Neuronal stem cell (in vitro differentiated cells): Measurements from ENCODE around the gene SNX1.
"Not testable (repeated sequence)": the region's sequence is repeated elsewhere in the genome, so short reads cannot be mapped to it uniquely, and the experiment has no call there.

Source experiments
- DNase-seq: peaks from one replicate; pipeline ENCODE4 v3.0.0-alpha.2; 2013; ENCODE audit warnings: low spot score
- H2AFZ ChIP-seq: one replicate; pipeline ENCODE4 v1.6.1; 2013; ENCODE audit warnings: mild to moderate bottlenecking, low read length, inconsistent platforms
- H2AK5ac ChIP-seq: 2 replicates; pipeline ENCODE4 v1.6.1; 2013; ENCODE audit warnings: low read depth, mild to moderate bottlenecking, inconsistent platforms, low read length, moderate library complexity, mixed read lengths
- H2BK120ac ChIP-seq: 2 replicates; pipeline ENCODE4 v1.6.1; 2013; ENCODE audit warnings: low read depth, mild to moderate bottlenecking, inconsistent platforms, low read length, moderate library complexity, mixed read lengths
- H2BK12ac ChIP-seq: one replicate; pipeline ENCODE4 v1.6.1; 2013; ENCODE audit warnings: low read length, inconsistent platforms
- H2BK15ac ChIP-seq: 2 replicates; pipeline ENCODE4 v1.6.1; 2013; ENCODE audit warnings: mild to moderate bottlenecking, low read length, inconsistent platforms, mixed read lengths
- H2BK5ac ChIP-seq: one replicate; pipeline ENCODE4 v1.6.1; 2013; ENCODE audit warnings: inconsistent platforms, mild to moderate bottlenecking, low read length, moderate library complexity
- H3K14ac ChIP-seq: one replicate; pipeline ENCODE4 v1.6.1; 2013; ENCODE audit warnings: low read length, inconsistent platforms
- H3K18ac ChIP-seq: 2 replicates; pipeline ENCODE4 v1.6.1; 2013; ENCODE audit warnings: low read length, inconsistent platforms
- H3K23ac ChIP-seq: 2 replicates; pipeline ENCODE4 v1.6.1; 2013; ENCODE audit warnings: low read depth, mild to moderate bottlenecking, mixed read lengths, low read length, inconsistent platforms; ENCODE audit not compliant: poor library complexity
- H3K27ac ChIP-seq: replicated peaks from 3 replicates; pipeline ENCODE4 v1.5.1; 2013; ENCODE audit warnings: low read length, inconsistent platforms
- H3K27me3 ChIP-seq, 3 experiments: 2 replicates each; pipeline ENCODE4 v1.6.1; 2013; ENCODE audit warnings: low read length in 3 of 3, mild to moderate bottlenecking in 2 of 3, inconsistent platforms in 1 of 3, low read depth in 1 of 3, mixed read lengths in 1 of 3, moderate library complexity in 1 of 3; ENCODE audit not compliant: control insufficient read depth in 3 of 3, insufficient read depth in 3 of 3
- H3K36me3 ChIP-seq, 2 donors: replicated peaks in 1 of 2; 2 replicates each; pipeline ENCODE4 v1.6.1; 2013; ENCODE audit warnings: low read length in 2 of 2; ENCODE audit not compliant: control insufficient read depth in 2 of 2, insufficient read depth in 2 of 2
- H3K4ac ChIP-seq: 2 replicates; pipeline ENCODE4 v1.6.1; 2013; ENCODE audit warnings: inconsistent platforms, mild to moderate bottlenecking, low read length, moderate library complexity
- H3K4me1 ChIP-seq, 2 donors: 1 replicate in 1 of 2; 2 replicates in 1 of 2; pipeline ENCODE4 v1.6.1; 2013; ENCODE audit warnings: low read length in 2 of 2, low read depth in 1 of 2; ENCODE audit not compliant: control insufficient read depth in 2 of 2, insufficient read depth in 1 of 2
- H3K4me2 ChIP-seq: one replicate; pipeline ENCODE4 v1.6.1; 2013; ENCODE audit warnings: mild to moderate bottlenecking, low read length, inconsistent platforms; ENCODE audit not compliant: insufficient read depth, poor library complexity, severe bottlenecking
- H3K4me3 ChIP-seq, 2 donors: 2 replicates each; pipeline ENCODE4 v1.5.1; 2013; ENCODE audit warnings: low read length in 2 of 2, mild to moderate bottlenecking in 2 of 2, inconsistent platforms in 1 of 2, moderate library complexity in 1 of 2
- H3K79me1 ChIP-seq: one replicate; pipeline ENCODE4 v1.6.1; 2013; ENCODE audit warnings: low read depth, mild to moderate bottlenecking, inconsistent platforms, low read length, moderate library complexity
- H3K9ac ChIP-seq: one replicate; pipeline ENCODE4 v1.6.1; 2013; ENCODE audit warnings: mild to moderate bottlenecking, low read depth, low read length, inconsistent platforms; ENCODE audit not compliant: poor library complexity
- H3K9me3 ChIP-seq, 2 donors: replicated peaks in 1 of 2; 2 replicates each; pipeline versions ENCODE3 to v1.6.1; 2013; ENCODE audit warnings: low read length in 2 of 2, mild to moderate bottlenecking in 2 of 2, inconsistent platforms in 1 of 2, low read depth in 1 of 2, mixed read lengths in 1 of 2, moderate library complexity in 1 of 2; ENCODE audit not compliant: control insufficient read depth in 2 of 2, insufficient read depth in 1 of 2
- H4K8ac ChIP-seq: one replicate; pipeline ENCODE4 v1.6.1; 2013; ENCODE audit warnings: low read depth, mild to moderate bottlenecking, inconsistent platforms, low read length, moderate library complexity
- H4K91ac ChIP-seq: one replicate; pipeline ENCODE4 v1.6.1; 2013; ENCODE audit warnings: low read length, low read depth, mild to moderate bottlenecking, inconsistent platforms; ENCODE audit not compliant: poor library complexity
- WGBS, 2 donors: extraction: QIAGEN DNeasy Blood & Tissue Kit; methylation state at CpG; one replicate each; pipeline ENCODE4 v1.1.7; 2013; ENCODE audit warnings: missing lambda C conversion rate in 2 of 2, mixed read lengths in 1 of 2; ENCODE audit not compliant: insufficient read length in 2 of 2, insufficient replicate concordance in 1 of 2; ENCODE audit errors: extremely low coverage in 2 of 2; 5-methylcytosine and 5-hydroxymethylcytosine counted together

SNX1 gene

DNA sequence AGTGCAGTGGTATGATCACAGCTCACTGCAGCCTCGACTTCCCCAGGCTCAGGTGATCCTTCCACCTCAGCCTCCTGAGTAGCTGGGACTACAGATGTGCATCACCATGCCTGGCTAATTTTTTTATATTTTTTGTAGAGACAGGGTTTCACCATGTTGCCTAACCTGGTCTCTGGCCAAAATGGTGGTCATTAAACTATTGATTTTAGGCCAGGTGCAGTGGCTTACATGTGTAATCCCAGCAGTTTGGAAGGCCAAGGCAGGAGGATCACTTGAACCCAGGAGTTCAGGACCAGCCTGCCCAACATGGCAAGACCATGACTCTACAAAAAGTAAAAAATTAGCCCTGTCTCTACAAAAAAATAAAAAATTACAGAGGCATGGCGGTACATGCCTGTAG, 24.5 kb downstream of the SNX1 start:
- peaks cover 23 to 96% of the 10 kb centered on the region in 2 donors for H3K36me3 ChIP-seq
- not testable (repeated sequence) for H3K27me3 ChIP-seq, H3K4me2 ChIP-seq, H3K18ac ChIP-seq, H3K4me3 ChIP-seq, H4K91ac ChIP-seq, H2BK120ac ChIP-seq, H3K23ac ChIP-seq, H3K79me1 ChIP-seq, H2BK5ac ChIP-seq, DNase-seq, H3K27ac ChIP-seq, H3K9me3 ChIP-seq, H3K9ac ChIP-seq, H2BK15ac ChIP-seq, H2AK5ac ChIP-seq, H2AFZ ChIP-seq, H2BK12ac ChIP-seq, H3K4me1 ChIP-seq, H4K8ac ChIP-seq, H3K14ac ChIP-seq, H3K4ac ChIP-seq
- WGBS, 2 donors, result no CpG with 5 or more reads among the region's 2 CpGs

DNA sequence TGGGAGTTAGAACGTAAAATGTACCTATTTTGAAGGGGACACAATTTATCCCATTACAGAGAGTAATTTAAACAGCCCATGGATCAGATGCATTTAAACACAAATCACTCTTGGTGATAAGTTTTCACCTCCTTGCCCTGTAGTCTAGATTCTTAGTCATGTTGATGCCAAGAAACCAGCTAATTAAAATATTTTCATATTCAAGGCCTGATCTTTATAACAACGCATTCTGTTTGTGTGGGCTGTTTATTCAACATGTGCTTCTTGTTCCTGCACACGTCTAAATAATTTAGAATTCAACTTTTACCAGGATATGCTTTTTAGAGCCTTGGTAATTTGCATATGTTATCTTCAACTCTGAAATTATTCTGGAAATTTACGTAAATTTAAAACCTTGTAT, 25.8 kb downstream of the SNX1 start:
- Histone ChIP-seq H3K14ac (no peak overlapping the region), H2AFZ (no peak overlapping the region), H2BK15ac (no peak overlapping the region), H2BK12ac (no peak overlapping the region), H3K4me1 (no peaks in the 10 kb centered on the region), H3K79me1 (no peaks in the 10 kb centered on the region), H2AK5ac (no peak overlapping the region), H2BK5ac (no peak overlapping the region), H3K23ac (no peak overlapping the region), H4K91ac (no peak overlapping the region), H4K8ac (no peak overlapping the region), H3K36me3 (peaks cover 21 to 95% of the 10 kb centered on the region in 2 donors), H3K27me3 (no peaks in the 10 kb centered on the region), H3K18ac (no peak overlapping the region), H3K4me3 (no peak overlapping the region), H2BK120ac (no peak overlapping the region), H3K4ac (no peak overlapping the region), H3K9ac (no peak overlapping the region), H3K4me2 (no peak overlapping the region), H3K27ac (no peak overlapping the region), H3K9me3 (no peaks in the 10 kb centered on the region)
- no peak for DNase-seq
- no CpG with 5 or more reads among the region's 4 CpGs for WGBS, 2 donors

DNA sequence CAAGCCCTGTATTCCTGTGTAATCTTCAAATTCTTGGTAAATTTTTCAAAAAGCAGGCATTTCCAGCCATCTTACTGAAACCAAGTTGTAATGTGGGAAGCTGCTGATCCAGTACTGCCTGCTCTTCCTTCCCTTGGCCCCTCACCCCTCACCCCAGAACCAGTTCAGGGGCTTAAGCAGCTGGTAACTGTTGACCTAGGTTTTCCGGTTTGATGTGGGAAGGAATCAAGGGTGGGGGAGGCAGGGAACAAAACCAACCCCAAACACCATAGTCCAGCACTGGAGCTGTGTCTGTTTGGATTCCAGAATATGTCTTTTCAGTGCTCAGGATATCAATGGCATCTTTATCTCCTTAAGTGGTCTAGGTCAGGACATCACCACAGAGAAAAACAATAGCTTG, 26.7 kb downstream of the SNX1 start:
- Histone ChIP-seq H2BK12ac (no peak overlapping the region), H4K91ac (no peak overlapping the region), H3K27ac (no peak overlapping the region), H3K14ac (no peak overlapping the region), H3K9me3 (no peaks in the 10 kb centered on the region), H3K4me1 (no peaks in the 10 kb centered on the region), H3K23ac (no peak overlapping the region), H3K4ac (no peak overlapping the region), H3K36me3 (peaks cover 29 to 95% of the 10 kb centered on the region in 2 donors), H2BK5ac (no peak overlapping the region), H2BK120ac (no peak overlapping the region), H3K9ac (no peak overlapping the region), H3K79me1 (no peaks in the 10 kb centered on the region), H3K18ac (no peak overlapping the region), H2BK15ac (no peak overlapping the region), H2AK5ac (no peak overlapping the region), H3K4me2 (no peak overlapping the region), H4K8ac (no peak overlapping the region), H3K27me3 (no peaks in the 10 kb centered on the region), H3K4me3 (peak overlapping the region in 1 of 2 donors; percentile 60), H2AFZ (no peak overlapping the region)
- WGBS, 2 donors, result no CpG with 5 or more reads among the region's 1 CpG
- DNase-seq, result no peak

DNA sequence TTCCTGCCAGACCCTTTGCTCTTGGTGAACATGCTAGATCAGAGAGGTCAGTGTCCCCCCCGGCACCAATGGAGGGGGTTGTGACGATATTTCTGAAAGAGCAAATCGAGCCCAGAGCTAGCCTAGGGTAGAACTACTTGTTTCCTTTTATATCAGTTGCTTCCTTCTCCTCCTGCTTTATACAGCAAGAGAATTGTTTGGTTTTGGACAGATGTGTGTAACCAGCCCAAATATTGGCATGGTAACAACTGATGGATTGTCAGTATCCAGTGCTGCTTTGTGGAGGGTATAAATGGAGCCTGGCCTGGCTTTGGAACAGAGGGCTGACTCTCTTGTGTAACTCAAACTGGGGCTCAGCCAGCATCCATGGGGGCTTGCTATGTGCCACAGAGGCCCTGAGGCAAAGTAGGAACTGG, 27.2 kb downstream of the SNX1 start:
- Histone ChIP-seq H2BK15ac (no peak overlapping the region), H2BK120ac (no peak overlapping the region), H4K91ac (no peak overlapping the region), H3K27ac (no peak overlapping the region), H3K4me3 (no peak overlapping the region), H3K9ac (no peak overlapping the region), H3K23ac (no peak overlapping the region), H3K36me3 (peaks cover 33 to 95% of the 10 kb centered on the region in 2 donors), H3K4me1 (no peaks in the 10 kb centered on the region), H2BK5ac (no peak overlapping the region), H3K9me3 (no peaks in the 10 kb centered on the region), H3K4ac (no peak overlapping the region), H4K8ac (no peak overlapping the region), H3K14ac (no peak overlapping the region), H3K27me3 (no peaks in the 10 kb centered on the region), H2AK5ac (no peak overlapping the region), H3K4me2 (no peak overlapping the region), H2AFZ (no peak overlapping the region), H3K18ac (no peak overlapping the region), H3K79me1 (no peaks in the 10 kb centered on the region), H2BK12ac (no peak overlapping the region)
- no peak for DNase-seq
- no CpG with 5 or more reads among the region's 3 CpGs for WGBS, 2 donors
